ENCODE measurements around the gene ATP8B3. TPM values are rescaled to one million over a fixed set of nuclear protein-coding genes. Genes with fewer than 3 reads are reported as not detected.

The ATP8B3 gene
- total and polyA plus RNA-seq, 9 of the 15 experiments (the other 6 are each of a cell fraction or from before 2014, with no cell fraction given): 1.2 to 12.3 (median 3.8) TPM

DNA sequence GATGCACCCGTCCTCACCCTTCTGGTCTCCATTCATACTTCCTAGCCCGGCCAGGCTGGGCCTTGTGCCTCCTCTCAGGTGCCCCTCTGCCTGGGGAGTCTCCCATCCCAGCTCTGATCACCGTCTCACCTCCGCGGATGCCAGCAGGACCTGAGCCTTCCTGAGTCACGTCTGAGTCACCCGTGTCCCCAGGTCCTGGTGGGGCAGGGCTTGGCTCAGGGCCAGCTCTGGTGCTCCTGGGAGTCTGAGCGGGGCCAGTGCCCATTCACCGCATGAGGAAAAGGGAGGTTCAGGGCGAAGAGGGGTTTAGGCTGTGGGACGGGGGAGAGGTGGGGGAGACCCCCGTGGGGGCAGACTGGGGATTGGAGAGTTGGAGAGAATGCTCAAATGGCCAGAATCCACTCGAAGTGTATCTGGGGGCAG is 593 bp downstream of the ATP8B3 start (continued):
- TF ChIP-seq, protein P1, sequence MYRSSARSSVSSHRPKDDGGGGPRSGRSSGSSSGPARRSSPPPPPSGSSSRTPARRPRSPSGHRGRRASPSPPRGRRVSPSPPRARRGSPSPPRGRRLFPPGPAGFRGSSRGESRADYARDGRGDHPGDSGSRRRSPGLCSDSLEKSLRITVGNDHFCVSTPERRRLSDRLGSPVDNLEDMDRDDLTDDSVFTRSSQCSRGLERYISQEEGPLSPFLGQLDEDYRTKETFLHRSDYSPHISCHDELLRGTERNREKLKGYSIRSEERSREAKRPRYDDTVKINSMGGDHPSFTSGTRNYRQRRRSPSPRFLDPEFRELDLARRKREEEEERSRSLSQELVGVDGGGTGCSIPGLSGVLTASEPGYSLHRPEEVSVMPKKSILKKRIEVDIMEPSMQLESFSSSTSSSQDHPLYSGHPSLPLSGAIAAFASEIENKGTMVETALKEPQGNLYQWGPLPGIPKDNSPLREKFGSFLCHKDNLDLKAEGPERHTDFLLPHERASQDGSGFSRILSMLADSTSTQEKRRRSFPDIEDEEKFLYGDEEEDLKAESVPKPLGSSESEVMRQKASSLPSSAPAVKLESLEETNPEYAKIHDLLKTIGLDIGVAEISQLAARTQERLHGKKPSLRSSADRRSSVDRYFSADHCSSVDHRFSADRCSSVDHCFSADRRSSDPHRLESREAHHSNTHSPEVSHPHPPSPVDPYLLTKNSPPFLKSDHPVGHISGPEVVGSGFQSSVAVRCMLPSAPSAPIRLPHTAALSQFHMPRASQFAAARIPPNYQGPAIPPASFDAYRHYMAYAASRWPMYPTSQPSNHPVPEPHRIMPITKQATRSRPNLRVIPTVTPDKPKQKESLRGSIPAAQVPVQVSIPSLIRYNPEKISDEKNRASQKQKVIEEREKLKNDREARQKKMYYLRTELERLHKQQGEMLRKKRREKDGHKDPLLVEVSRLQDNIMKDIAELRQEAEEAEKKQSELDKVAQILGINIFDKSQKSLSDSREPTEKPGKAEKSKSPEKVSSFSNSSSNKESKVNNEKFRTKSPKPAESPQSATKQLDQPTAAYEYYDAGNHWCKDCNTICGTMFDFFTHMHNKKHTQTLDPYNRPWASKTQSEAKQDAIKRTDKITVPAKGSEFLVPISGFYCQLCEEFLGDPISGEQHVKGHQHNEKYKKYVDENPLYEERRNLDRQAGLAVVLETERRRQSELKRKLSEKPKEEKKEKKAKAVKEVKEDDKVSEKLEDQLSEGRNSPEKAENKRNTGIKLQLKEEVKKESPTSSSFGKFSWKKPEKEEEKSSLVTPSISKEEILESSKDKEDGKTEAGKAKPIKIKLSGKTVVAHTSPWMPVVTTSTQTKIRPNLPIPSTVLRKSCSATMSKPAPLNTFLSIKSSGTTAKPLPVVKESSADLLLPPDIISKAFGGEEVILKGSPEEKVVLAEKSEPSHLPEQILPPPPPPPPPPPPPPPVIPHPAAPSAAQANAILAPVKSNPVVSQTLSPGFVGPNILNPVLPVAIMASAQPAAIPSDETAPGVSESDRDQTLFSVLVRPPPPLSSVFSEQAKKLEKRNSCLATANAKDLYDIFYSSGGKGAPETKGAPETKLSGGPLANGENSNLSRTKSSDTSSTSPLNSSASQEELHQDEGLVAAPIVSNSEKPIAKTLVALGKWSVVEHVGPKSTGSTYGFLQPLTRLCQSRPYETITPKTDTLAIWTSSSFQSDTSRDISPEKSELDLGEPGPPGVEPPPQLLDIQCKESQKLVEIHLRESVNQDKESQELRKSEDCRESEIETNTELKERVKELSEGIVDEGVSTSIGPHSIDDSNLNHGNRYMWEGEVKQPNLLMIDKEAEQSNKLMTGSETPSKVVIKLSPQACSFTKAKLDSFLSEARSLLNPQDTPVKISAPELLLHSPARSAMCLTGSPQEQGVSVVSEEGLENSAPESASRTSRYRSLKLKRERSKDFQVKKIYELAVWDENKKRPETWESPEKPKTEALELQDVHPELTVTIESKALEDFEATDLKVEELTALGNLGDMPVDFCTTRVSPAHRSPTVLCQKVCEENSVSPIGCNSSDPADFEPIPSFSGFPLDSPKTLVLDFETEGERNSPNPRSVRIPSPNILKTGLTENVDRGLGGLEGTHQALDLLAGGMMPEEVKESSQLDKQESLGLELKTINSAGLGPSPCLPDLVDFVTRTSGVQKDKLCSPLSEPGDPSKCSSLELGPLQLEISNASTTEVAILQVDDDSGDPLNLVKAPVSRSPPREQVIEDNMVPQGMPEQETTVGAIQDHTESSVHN (IDR thresholded peaks at IDR 0.05; ENCODE audit: borderline replicate concordance in 1 of 2, low read depth in 1 of 2): no peak
- no peak; the same call in 1 of the 2 replicates for TF ChIP-seq CAMTA2 (CRISPR knock-in tag; conservative IDR thresholded peaks at IDR 0.05)
- TF ChIP-seq ETV5 (CRISPR knock-in tag; IDR thresholded peaks at IDR 0.05; ENCODE audit: low read depth): 0 out of 2 replicates have a peak, but pooled peaks have one; percentile 12
- TF ChIP-seq JUN (IDR thresholded peaks at IDR 0.05; ENCODE audit: borderline replicate concordance, low read depth, low read length): peak; percentile 84
- no peak for TF ChIP-seq JUN (CRISPR knock-in tag; IDR thresholded peaks at IDR 0.05; ENCODE audit: borderline replicate concordance)
- no peak for TF ChIP-seq HDAC8 (tag; IDR thresholded peaks at IDR 0.05)
- TF ChIP-seq KLF10 (CRISPR knock-in tag; IDR thresholded peaks at IDR 0.05): no peak
- no peak for TF ChIP-seq BRCA1 (IDR thresholded peaks at IDR 0.05)
- no peak for TF ChIP-seq BRCA1 (CRISPR knock-in tag; IDR thresholded peaks at IDR 0.05)
- TF ChIP-seq FOSL1 (tag; conservative IDR thresholded peaks at IDR 0.05): peak; percentile 93
- no peak for TF ChIP-seq NFYB (IDR thresholded peaks at IDR 0.05; ENCODE audit: extremely low read depth, insufficient read length)
- TF ChIP-seq HEY1 (CRISPR knock-in tag; IDR thresholded peaks at IDR 0.05; ENCODE audit: borderline replicate concordance): no peak
- TF ChIP-seq MTA2 (IDR thresholded peaks at IDR 0.05; ENCODE audit: low read depth): 0 out of 2 replicates have a peak, but pooled peaks have one; percentile 8
- TF ChIP-seq, protein P2, sequence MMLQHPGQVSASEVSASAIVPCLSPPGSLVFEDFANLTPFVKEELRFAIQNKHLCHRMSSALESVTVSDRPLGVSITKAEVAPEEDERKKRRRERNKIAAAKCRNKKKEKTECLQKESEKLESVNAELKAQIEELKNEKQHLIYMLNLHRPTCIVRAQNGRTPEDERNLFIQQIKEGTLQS (IDR thresholded peaks at IDR 0.05): peak; percentile 89
- TF ChIP-seq, protein P2 (CRISPR knock-in tag; conservative IDR thresholded peaks at IDR 0.05): no peak
- no peak for TF ChIP-seq MCM3 (IDR thresholded peaks at IDR 0.05)
- TF ChIP-seq, protein P3, sequence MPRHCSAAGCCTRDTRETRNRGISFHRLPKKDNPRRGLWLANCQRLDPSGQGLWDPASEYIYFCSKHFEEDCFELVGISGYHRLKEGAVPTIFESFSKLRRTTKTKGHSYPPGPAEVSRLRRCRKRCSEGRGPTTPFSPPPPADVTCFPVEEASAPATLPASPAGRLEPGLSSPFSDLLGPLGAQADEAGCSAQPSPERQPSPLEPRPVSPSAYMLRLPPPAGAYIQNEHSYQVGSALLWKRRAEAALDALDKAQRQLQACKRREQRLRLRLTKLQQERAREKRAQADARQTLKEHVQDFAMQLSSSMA (CRISPR knock-in tag; IDR thresholded peaks at IDR 0.05): no peak
